ENCODE results near the gene P2RX1.

DNA sequence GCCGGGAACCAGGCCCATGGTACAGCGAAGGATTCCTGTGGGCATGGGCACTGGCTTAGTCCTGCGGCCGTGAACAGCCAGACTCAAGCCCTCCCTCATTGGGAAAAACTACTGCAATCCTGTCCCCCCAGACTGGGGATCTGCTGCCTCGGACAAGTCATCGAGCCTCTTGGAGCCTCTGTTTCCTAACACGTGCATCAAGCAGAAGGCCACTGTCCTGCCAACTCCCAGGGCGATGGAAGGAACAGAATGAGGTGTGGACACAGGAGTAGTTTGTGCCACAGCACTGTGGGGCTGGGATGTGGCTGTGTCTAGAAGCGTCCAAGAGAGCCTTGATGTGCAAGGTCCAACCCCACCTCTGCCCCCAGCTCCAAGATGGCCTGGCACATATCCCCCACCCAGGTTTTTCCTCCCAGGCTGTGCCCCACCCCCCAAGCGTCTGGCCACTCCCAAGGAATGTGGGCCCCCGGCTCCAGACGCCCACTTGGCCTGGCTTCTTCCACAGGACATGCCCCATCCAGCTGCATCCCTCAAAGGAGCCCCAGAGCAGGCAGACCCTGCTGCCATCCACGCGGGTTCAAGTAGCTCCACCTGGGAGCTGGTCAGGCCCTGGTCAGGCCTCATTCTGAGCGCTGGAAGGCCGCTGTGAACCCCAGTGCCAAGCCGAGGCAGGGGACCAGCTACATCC is 26.8 kb downstream of the P2RX1 start:
- TF ChIP-seq, protein P1, sequence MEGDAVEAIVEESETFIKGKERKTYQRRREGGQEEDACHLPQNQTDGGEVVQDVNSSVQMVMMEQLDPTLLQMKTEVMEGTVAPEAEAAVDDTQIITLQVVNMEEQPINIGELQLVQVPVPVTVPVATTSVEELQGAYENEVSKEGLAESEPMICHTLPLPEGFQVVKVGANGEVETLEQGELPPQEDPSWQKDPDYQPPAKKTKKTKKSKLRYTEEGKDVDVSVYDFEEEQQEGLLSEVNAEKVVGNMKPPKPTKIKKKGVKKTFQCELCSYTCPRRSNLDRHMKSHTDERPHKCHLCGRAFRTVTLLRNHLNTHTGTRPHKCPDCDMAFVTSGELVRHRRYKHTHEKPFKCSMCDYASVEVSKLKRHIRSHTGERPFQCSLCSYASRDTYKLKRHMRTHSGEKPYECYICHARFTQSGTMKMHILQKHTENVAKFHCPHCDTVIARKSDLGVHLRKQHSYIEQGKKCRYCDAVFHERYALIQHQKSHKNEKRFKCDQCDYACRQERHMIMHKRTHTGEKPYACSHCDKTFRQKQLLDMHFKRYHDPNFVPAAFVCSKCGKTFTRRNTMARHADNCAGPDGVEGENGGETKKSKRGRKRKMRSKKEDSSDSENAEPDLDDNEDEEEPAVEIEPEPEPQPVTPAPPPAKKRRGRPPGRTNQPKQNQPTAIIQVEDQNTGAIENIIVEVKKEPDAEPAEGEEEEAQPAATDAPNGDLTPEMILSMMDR (IDR thresholded peaks at IDR 0.05; ENCODE audit: low read length): no peak
- TF ChIP-seq EZH2 (IDR thresholded peaks at IDR 0.05; ENCODE audit: borderline replicate concordance, low read length): no peak
